ENCODE measurements around the gene MAMLD1.
"Not testable (repeated sequence)": the region's sequence is repeated elsewhere in the genome, so short reads cannot be mapped to it uniquely, and the experiment has no call there.

Gene MAMLD1

GRCh38 chrX:150329868-150330267 lies 33.2 kb upstream of the MAMLD1 start:
- Histone ChIP-seq H3K27me3 (ENCODE audit: control insufficient read depth, insufficient read depth, low read length) (peaks cover 3% of the 10 kb centered on the region; the same call in 1 of the 2 replicates), H3K4me1 (ENCODE audit: control insufficient read depth, insufficient read depth, low read length) (peaks cover 19% of the 10 kb centered on the region; the same call in 1 of the 2 replicates), H3K4me3 (ENCODE audit: low read depth, low read length) (no peak overlapping the region), H3K27ac (ENCODE audit: low read depth, low read length) (no peak overlapping the region), H3K9me3 (ENCODE audit: control insufficient read depth, insufficient read depth, low read depth, low read length) (peaks cover under 1% of the 10 kb centered on the region; the same call in 1 of the 2 replicates), H3K9ac (ENCODE audit: low read length) (no peak overlapping the region), H3K36me3 (ENCODE audit: control insufficient read depth, insufficient read depth, low read length) (no peaks in the 10 kb centered on the region)

GRCh38 chrX:150332023-150332422 lies 31.1 kb upstream of the MAMLD1 start:
- Histone ChIP-seq H3K36me3 (ENCODE audit: control insufficient read depth, insufficient read depth, low read length) (no peaks in the 10 kb centered on the region), H3K4me3 (ENCODE audit: low read depth, low read length) (no peak overlapping the region), H3K4me1 (ENCODE audit: control insufficient read depth, insufficient read depth, low read length) (peaks cover 10% of the 10 kb centered on the region; the same call in 1 of the 2 replicates), H3K9me3 (ENCODE audit: control insufficient read depth, insufficient read depth, low read depth, low read length) (no peaks in the 10 kb centered on the region), H3K27me3 (ENCODE audit: control insufficient read depth, insufficient read depth, low read length) (peaks cover 6% of the 10 kb centered on the region; the same call in 1 of the 2 replicates), H3K27ac (ENCODE audit: low read depth, low read length) (no peak overlapping the region), H3K9ac (ENCODE audit: low read length) (no peak overlapping the region)

- H3K36me3 ChIP-seq (ENCODE audit: control insufficient read depth, insufficient read depth, low read length), result no peaks in the 10 kb centered on the region
- peaks cover 7% of the 10 kb centered on the region; the same call in 1 of the 2 replicates for H3K4me1 ChIP-seq (ENCODE audit: control insufficient read depth, insufficient read depth, low read length)
- H3K4me3 ChIP-seq (ENCODE audit: low read depth, low read length), result no peak overlapping the region
- H3K27ac ChIP-seq (ENCODE audit: low read depth, low read length), result no peak overlapping the region
- no peaks in the 10 kb centered on the region for H3K9me3 ChIP-seq (ENCODE audit: control insufficient read depth, insufficient read depth, low read depth, low read length)
- peaks cover 8% of the 10 kb centered on the region for H3K27me3 ChIP-seq (ENCODE audit: control insufficient read depth, insufficient read depth, low read length)
- no peak overlapping the region for H3K9ac ChIP-seq (ENCODE audit: low read length)
Measured at GRCh38 chrX:150334100-150334499, 29.0 kb upstream of the MAMLD1 start.

- Histone ChIP-seq H3K4me3 (ENCODE audit: low read depth, low read length) (no peak overlapping the region), H3K4me1 (ENCODE audit: control insufficient read depth, insufficient read depth, low read length) (no peaks in the 10 kb centered on the region), H3K36me3 (ENCODE audit: control insufficient read depth, insufficient read depth, low read length) (no peaks in the 10 kb centered on the region), H3K9me3 (ENCODE audit: control insufficient read depth, insufficient read depth, low read depth, low read length) (no peaks in the 10 kb centered on the region), H3K27ac (ENCODE audit: low read depth, low read length) (no peak overlapping the region), H3K27me3 (ENCODE audit: control insufficient read depth, insufficient read depth, low read length) (peaks cover 6% of the 10 kb centered on the region), H3K9ac (ENCODE audit: low read length) (no peak overlapping the region)
Measured at GRCh38 chrX:150334981-150335380, 28.1 kb upstream of the MAMLD1 start.

GRCh38 chrX:150337026-150337425 lies 26.1 kb upstream of the MAMLD1 start:
- Histone ChIP-seq H3K9ac (ENCODE audit: low read length) (no peak overlapping the region), H3K27me3 (ENCODE audit: control insufficient read depth, insufficient read depth, low read length) (peaks cover 6% of the 10 kb centered on the region), H3K4me3 (ENCODE audit: low read depth, low read length) (no peak overlapping the region), H3K36me3 (ENCODE audit: control insufficient read depth, insufficient read depth, low read length) (no peaks in the 10 kb centered on the region), H3K27ac (ENCODE audit: low read depth, low read length) (no peak overlapping the region), H3K4me1 (ENCODE audit: control insufficient read depth, insufficient read depth, low read length) (no peaks in the 10 kb centered on the region), H3K9me3 (ENCODE audit: control insufficient read depth, insufficient read depth, low read depth, low read length) (no peaks in the 10 kb centered on the region)

- Histone ChIP-seq H3K9me3 (ENCODE audit: control insufficient read depth, insufficient read depth, low read depth, low read length) (no peaks in the 10 kb centered on the region), H3K27ac (ENCODE audit: low read depth, low read length) (no peak overlapping the region), H3K9ac (ENCODE audit: low read length) (no peak overlapping the region), H3K4me3 (ENCODE audit: low read depth, low read length) (no peak overlapping the region), H3K4me1 (ENCODE audit: control insufficient read depth, insufficient read depth, low read length) (no peaks in the 10 kb centered on the region), H3K27me3 (ENCODE audit: control insufficient read depth, insufficient read depth, low read length) (peaks cover 6% of the 10 kb centered on the region), H3K36me3 (ENCODE audit: control insufficient read depth, insufficient read depth, low read length) (no peaks in the 10 kb centered on the region)
Measured at GRCh38 chrX:150337536-150337935, 25.6 kb upstream of the MAMLD1 start.

- no peak overlapping the region for H3K4me3 ChIP-seq (ENCODE audit: low read depth, low read length)
- H3K9me3 ChIP-seq (ENCODE audit: control insufficient read depth, insufficient read depth, low read depth, low read length), result no peaks in the 10 kb centered on the region
- H3K4me1 ChIP-seq (ENCODE audit: control insufficient read depth, insufficient read depth, low read length), result no peaks in the 10 kb centered on the region
Measured at GRCh38 chrX:150338615-150339014, 24.5 kb upstream of the MAMLD1 start.

GRCh38 chrX:150339736-150340135 lies 23.4 kb upstream of the MAMLD1 start:
- no peak overlapping the region for H3K4me3 ChIP-seq (ENCODE audit: low read depth, low read length)
- H3K9me3 ChIP-seq (ENCODE audit: control insufficient read depth, insufficient read depth, low read depth, low read length), result no peaks in the 10 kb centered on the region
- no peak overlapping the region for H3K9ac ChIP-seq (ENCODE audit: low read length)
- no peaks in the 10 kb centered on the region for H3K36me3 ChIP-seq (ENCODE audit: control insufficient read depth, insufficient read depth, low read length)
- no peaks in the 10 kb centered on the region for H3K4me1 ChIP-seq (ENCODE audit: control insufficient read depth, insufficient read depth, low read length)
- H3K27ac ChIP-seq (ENCODE audit: low read depth, low read length), result no peak overlapping the region
- H3K27me3 ChIP-seq (ENCODE audit: control insufficient read depth, insufficient read depth, low read length), result peaks cover 16% of the 10 kb centered on the region

More at GRCh38 chrX:150338615-150339014, 24.5 kb upstream of the MAMLD1 start:
- H3K27ac ChIP-seq (ENCODE audit: low read depth, low read length), result no peak overlapping the region
- peaks cover 12% of the 10 kb centered on the region for H3K27me3 ChIP-seq (ENCODE audit: control insufficient read depth, insufficient read depth, low read length)
- H3K36me3 ChIP-seq (ENCODE audit: control insufficient read depth, insufficient read depth, low read length), result no peaks in the 10 kb centered on the region
- no peak overlapping the region for H3K9ac ChIP-seq (ENCODE audit: low read length)

- not testable (repeated sequence) for H3K9me3 ChIP-seq (ENCODE audit: control insufficient read depth, insufficient read depth, low read depth, low read length); H3K27ac ChIP-seq (ENCODE audit: low read depth, low read length); H3K4me1 ChIP-seq (ENCODE audit: control insufficient read depth, insufficient read depth, low read length); H3K4me3 ChIP-seq (ENCODE audit: low read depth, low read length); H3K36me3 ChIP-seq (ENCODE audit: control insufficient read depth, insufficient read depth, low read length); H3K9ac ChIP-seq (ENCODE audit: low read length)
- peaks cover 17% of the 10 kb centered on the region for H3K27me3 ChIP-seq (ENCODE audit: control insufficient read depth, insufficient read depth, low read length)
Measured at GRCh38 chrX:150340326-150340725, 22.8 kb upstream of the MAMLD1 start.

GRCh38 chrX:150347471-150347870 lies 15.6 kb upstream of the MAMLD1 start:
- Histone ChIP-seq H3K4me1 (ENCODE audit: control insufficient read depth, insufficient read depth, low read length) (peaks cover 22% of the 10 kb centered on the region), H3K36me3 (ENCODE audit: control insufficient read depth, insufficient read depth, low read length) (no peaks in the 10 kb centered on the region)

GRCh38 chrX:150348365-150348764 lies 14.8 kb upstream of the MAMLD1 start:
- peaks cover 25% of the 10 kb centered on the region for H3K4me1 ChIP-seq (ENCODE audit: control insufficient read depth, insufficient read depth, low read length)

More at GRCh38 chrX:150347471-150347870, 15.6 kb upstream of the MAMLD1 start:
- Histone ChIP-seq H3K9me3 (ENCODE audit: control insufficient read depth, insufficient read depth, low read depth, low read length) (peaks cover 2% of the 10 kb centered on the region; the same call in 1 of the 2 replicates), H3K4me3 (ENCODE audit: low read depth, low read length) (no peak overlapping the region), H3K9ac (ENCODE audit: low read length) (no peak overlapping the region), H3K27ac (ENCODE audit: low read depth, low read length) (no peak overlapping the region), H3K27me3 (ENCODE audit: control insufficient read depth, insufficient read depth, low read length) (peaks cover 52% of the 10 kb centered on the region)

More at GRCh38 chrX:150348365-150348764, 14.8 kb upstream of the MAMLD1 start:
- H3K27me3 ChIP-seq (ENCODE audit: control insufficient read depth, insufficient read depth, low read length), result peaks cover 49% of the 10 kb centered on the region
- H3K9me3 ChIP-seq (ENCODE audit: control insufficient read depth, insufficient read depth, low read depth, low read length), result peaks cover 2% of the 10 kb centered on the region; the same call in 1 of the 2 replicates
- peak overlapping the region; percentile 37; the same call in 1 of the 2 replicates for H3K4me3 ChIP-seq (ENCODE audit: low read depth, low read length)
- no peaks in the 10 kb centered on the region for H3K36me3 ChIP-seq (ENCODE audit: control insufficient read depth, insufficient read depth, low read length)
- H3K9ac ChIP-seq (ENCODE audit: low read length), result peak overlapping the region; percentile 27
- no peak overlapping the region for H3K27ac ChIP-seq (ENCODE audit: low read depth, low read length)

Measured in HUES6 (cell line).